ENCODE results near the gene PYCARD.

DNA sequence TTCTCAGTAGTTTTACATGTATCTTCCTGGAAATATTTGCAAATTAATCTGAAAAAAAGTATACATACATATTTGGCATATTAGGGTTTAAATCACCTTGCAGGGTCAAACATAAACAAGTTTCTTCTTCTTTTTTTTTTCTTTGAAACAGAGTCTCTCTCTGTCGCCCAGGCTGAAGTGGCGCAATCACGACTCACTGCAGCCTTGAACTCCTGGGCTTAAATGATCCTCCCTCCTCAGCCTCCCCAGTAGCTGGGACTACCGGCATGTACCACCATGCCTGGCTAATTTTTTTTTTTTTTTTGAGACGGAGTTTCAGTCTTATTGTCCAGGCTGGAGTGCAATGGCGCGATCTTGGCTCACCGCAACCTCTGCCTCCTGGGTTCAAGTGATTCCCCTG lies 35.2 kb downstream of the PYCARD start:
- TF ChIP-seq, protein P1, sequence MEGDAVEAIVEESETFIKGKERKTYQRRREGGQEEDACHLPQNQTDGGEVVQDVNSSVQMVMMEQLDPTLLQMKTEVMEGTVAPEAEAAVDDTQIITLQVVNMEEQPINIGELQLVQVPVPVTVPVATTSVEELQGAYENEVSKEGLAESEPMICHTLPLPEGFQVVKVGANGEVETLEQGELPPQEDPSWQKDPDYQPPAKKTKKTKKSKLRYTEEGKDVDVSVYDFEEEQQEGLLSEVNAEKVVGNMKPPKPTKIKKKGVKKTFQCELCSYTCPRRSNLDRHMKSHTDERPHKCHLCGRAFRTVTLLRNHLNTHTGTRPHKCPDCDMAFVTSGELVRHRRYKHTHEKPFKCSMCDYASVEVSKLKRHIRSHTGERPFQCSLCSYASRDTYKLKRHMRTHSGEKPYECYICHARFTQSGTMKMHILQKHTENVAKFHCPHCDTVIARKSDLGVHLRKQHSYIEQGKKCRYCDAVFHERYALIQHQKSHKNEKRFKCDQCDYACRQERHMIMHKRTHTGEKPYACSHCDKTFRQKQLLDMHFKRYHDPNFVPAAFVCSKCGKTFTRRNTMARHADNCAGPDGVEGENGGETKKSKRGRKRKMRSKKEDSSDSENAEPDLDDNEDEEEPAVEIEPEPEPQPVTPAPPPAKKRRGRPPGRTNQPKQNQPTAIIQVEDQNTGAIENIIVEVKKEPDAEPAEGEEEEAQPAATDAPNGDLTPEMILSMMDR (conservative IDR thresholded peaks at IDR 0.05) = no peak
- no peak for TF ChIP-seq EZH2 (IDR thresholded peaks at IDR 0.05; ENCODE audit: low read depth)
